MCF 10A (cell line): ENCODE measurements around the gene MIS12. TPM values are rescaled to one million over a fixed set of nuclear protein-coding genes. Genes with fewer than 3 reads are reported as not detected.

Experiments
- BruUV-seq: library from RNA; stranded (reverse); fragments of 400-500 nt; replicated peaks from 2 replicates; lab custom pipeline; 2021; lab: Mats Ljungman, UMichigan
- CTCF ChIA-PET: fragments of 300-600 bp; sonication (Branson Sonifier 250); formaldehyde crosslinking; extraction: SDS; loops from one replicate; lab custom pipeline; 2021; ENCODE audit warnings: antibody characterized with exemption, inconsistent platforms; lab: Yijun Ruan, JAX
- POLR2A ChIA-PET: fragments of 300-600, 350-650 bp; sonication (Branson Sonifier 250); formaldehyde crosslinking; extraction: SDS; loops from one replicate; lab custom pipeline; 2020; ENCODE audit warnings: antibody characterized with exemption, inconsistent platforms; lab: Yijun Ruan, JAX
- DNase-seq: peaks from one replicate; pipeline ENCODE4 v3.0.0-alpha.2; 2018; ENCODE audit not compliant: unreplicated experiment
- H3K27ac Mint-ChIP-seq: one replicate; pipeline ENCODE4 v1.8.0; 2022; ENCODE audit warnings: mild to moderate bottlenecking, low read depth, mixed read lengths; ENCODE audit not compliant: unreplicated experiment
- H3K27me3 Mint-ChIP-seq: one replicate; pipeline ENCODE4 v1.8.0; 2022; ENCODE audit warnings: mixed read lengths; ENCODE audit not compliant: insufficient read depth, unreplicated experiment
- H3K36me3 Mint-ChIP-seq: one replicate; pipeline ENCODE4 v1.8.0; 2022; ENCODE audit warnings: mild to moderate bottlenecking, moderate library complexity, mixed read lengths; ENCODE audit not compliant: insufficient read depth, unreplicated experiment
- H3K4me1 Mint-ChIP-seq: one replicate; pipeline ENCODE4 v1.8.0; 2022; ENCODE audit warnings: mixed read lengths; ENCODE audit not compliant: insufficient read depth, unreplicated experiment
- H3K4me3 Mint-ChIP-seq: one replicate; pipeline ENCODE4 v1.8.0; 2022; ENCODE audit warnings: mild to moderate bottlenecking, moderate library complexity, mixed read lengths; ENCODE audit not compliant: unreplicated experiment
- H3K9me3 Mint-ChIP-seq: one replicate; pipeline ENCODE4 v1.8.0; 2022; ENCODE audit warnings: mixed read lengths; ENCODE audit not compliant: unreplicated experiment
- intact Hi-C: fragments of 100-400 bp; cut with micrococcal nuclease; formaldehyde crosslinking; loops from 2 replicates; pipeline ENCODE4 v1.14.1; 2022
- total RNA-seq: library from RNA; stranded (reverse); gene quantifications from 2 replicates; pipeline ENCODE4 v1.2.3, GENCODE V29; 2022
- TF ChIP-seq, protein P1 (sequence below): fragments of 200-600 bp; IDR thresholded peaks from one replicate; pipeline ENCODE4 v1.8.0; 2022; ENCODE audit warnings: antibody characterized with exemption, mild to moderate bottlenecking; ENCODE audit not compliant: unreplicated experiment

Gene MIS12
- total RNA-seq, 1 experiment from 2014 or later, result 32.8 TPM

- TF ChIP-seq, protein P1, sequence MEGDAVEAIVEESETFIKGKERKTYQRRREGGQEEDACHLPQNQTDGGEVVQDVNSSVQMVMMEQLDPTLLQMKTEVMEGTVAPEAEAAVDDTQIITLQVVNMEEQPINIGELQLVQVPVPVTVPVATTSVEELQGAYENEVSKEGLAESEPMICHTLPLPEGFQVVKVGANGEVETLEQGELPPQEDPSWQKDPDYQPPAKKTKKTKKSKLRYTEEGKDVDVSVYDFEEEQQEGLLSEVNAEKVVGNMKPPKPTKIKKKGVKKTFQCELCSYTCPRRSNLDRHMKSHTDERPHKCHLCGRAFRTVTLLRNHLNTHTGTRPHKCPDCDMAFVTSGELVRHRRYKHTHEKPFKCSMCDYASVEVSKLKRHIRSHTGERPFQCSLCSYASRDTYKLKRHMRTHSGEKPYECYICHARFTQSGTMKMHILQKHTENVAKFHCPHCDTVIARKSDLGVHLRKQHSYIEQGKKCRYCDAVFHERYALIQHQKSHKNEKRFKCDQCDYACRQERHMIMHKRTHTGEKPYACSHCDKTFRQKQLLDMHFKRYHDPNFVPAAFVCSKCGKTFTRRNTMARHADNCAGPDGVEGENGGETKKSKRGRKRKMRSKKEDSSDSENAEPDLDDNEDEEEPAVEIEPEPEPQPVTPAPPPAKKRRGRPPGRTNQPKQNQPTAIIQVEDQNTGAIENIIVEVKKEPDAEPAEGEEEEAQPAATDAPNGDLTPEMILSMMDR, result no peak
- Mint-ChIP-seq H3K9me3 (no peaks in the 10 kb centered on the region), H3K27ac (no peak overlapping the region), H3K27me3 (no peaks in the 10 kb centered on the region), H3K36me3 (peaks cover 75% of the 10 kb centered on the region), H3K4me1 (no peaks in the 10 kb centered on the region), H3K4me3 (no peak overlapping the region)
- POLR2A ChIA-PET, result no interaction called here
- no TSS peak for BruUV-seq
- CTCF ChIA-PET, result interaction anchor here (1.2 kb wide), 1 partner anchor 42 kb away, joined by 4 read pairs; the partner anchor contains the start of gene C1QBP
- intact Hi-C loops, result no loop called here
- DNase-seq, result no peak
Measured at GRCh38 chr17:5481451-5481850, 4.9 kb upstream of the MIS12 start.

GRCh38 chr17:5485270-5486205 lies 828 bp upstream of the MIS12 start, which contains the start of gene DERL2:
DERL2 (minus strand) TSS chr17:5486178; CDS start chr17:5486161, 17 bp downstream.
- intact Hi-C loops, result loop anchor here (1.0 kb wide), 1 partner anchor 99 kb away; the partner anchor contains the start of gene NLRP1
- no peaks in the 10 kb centered on the region for H3K9me3 Mint-ChIP-seq
- TF ChIP-seq, protein P1, result no peak
- DNase-seq, result no peak
- H3K27ac Mint-ChIP-seq, result peak within 1 kb of the TSS; percentile 99
- no peaks in the 10 kb centered on the region for H3K27me3 Mint-ChIP-seq
- peak within 1 kb of the TSS; percentile 91 for H3K4me3 Mint-ChIP-seq
- TSS peak; percentile 45 for BruUV-seq
- H3K4me1 Mint-ChIP-seq, result peaks cover 14% of the 10 kb centered on the region
- CTCF ChIA-PET, result interaction anchor here (0.5 to 2.2 kb wide), 8 partner anchors 11 to 1803 kb away, joined by 3 to 8 read pairs (median 3); partner anchors contain the start of gene C1QBP
- POLR2A ChIA-PET, result interaction anchor here (0.7 to 5.7 kb wide), 17 partner anchors 10 to 1527 kb away, joined by 3 to 108 read pairs (median 4); partner anchors contain the start of genes C1QBP, DHX33, NLRP1 and NUP88
- peaks cover 65% of the 10 kb centered on the region for H3K36me3 Mint-ChIP-seq

GRCh38 chr17:5488752-5489151 lies 2.4 kb downstream of the MIS12 start:
- Mint-ChIP-seq H3K36me3 (peaks cover 36% of the 10 kb centered on the region), H3K4me3 (no peak overlapping the region), H3K4me1 (peaks cover 14% of the 10 kb centered on the region), H3K27ac (no peak overlapping the region), H3K27me3 (no peaks in the 10 kb centered on the region), H3K9me3 (no peaks in the 10 kb centered on the region)
- TF ChIP-seq, protein P1, result no peak
- CTCF ChIA-PET, result no interaction called here
- no TSS peak for BruUV-seq
- intact Hi-C loops, result no loop called here
- no peak for DNase-seq
- POLR2A ChIA-PET, result interaction anchor here (0.7 to 5.7 kb wide), 3 partner anchors 11 to 20 kb away, joined by 3 to 108 read pairs (median 4); partner anchors contain the start of gene DHX33

DNA sequence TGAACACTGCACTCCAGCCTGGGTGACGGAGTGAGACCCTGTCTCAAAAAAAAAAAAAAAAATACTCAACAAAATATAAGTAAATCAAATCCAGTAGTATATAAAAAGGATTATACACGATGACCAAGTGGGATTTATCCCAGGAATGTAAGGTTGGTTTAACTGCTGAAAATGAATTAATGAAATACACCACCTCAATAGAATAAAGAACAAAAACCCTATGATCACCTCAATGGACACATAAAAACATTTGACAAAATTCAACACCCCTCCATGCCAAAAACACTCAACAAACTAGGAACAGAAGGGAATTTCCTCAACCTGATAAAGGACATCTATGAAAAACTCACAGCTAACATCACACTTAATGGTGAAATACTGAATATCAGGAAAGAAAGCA lies 6.6 kb downstream of the MIS12 start:
- peaks cover 22% of the 10 kb centered on the region for H3K36me3 Mint-ChIP-seq
- H3K4me1 Mint-ChIP-seq, result peaks cover 6% of the 10 kb centered on the region
- CTCF ChIA-PET, result interaction anchor here (0.6 to 0.7 kb wide), 2 partner anchors 726 to 1084 kb away, joined by 3 to 4 read pairs; no protein-coding TSS in a partner anchor
- H3K27me3 Mint-ChIP-seq, result no peaks in the 10 kb centered on the region
- no TSS peak for BruUV-seq
- POLR2A ChIA-PET, result no interaction called here
- intact Hi-C loops, result no loop called here
- H3K9me3 Mint-ChIP-seq, result no peaks in the 10 kb centered on the region
- DNase-seq, result no peak
- no peak overlapping the region for H3K4me3 Mint-ChIP-seq
- H3K27ac Mint-ChIP-seq, result no peak overlapping the region
- TF ChIP-seq, protein P1, result no peak
